Naive thymus-derived CD8-positive, alpha-beta T cell (primary cell): ENCODE results near the gene RBM6. TPM values are rescaled to one million over a fixed set of nuclear protein-coding genes. Genes with fewer than 3 reads are reported as not detected.
"Not testable (repeated sequence)": the region's sequence is repeated elsewhere in the genome, so short reads cannot be mapped to it uniquely, and the experiment has no call there.

Source experiments
- ATAC-seq, 2 donors: fragments of 150-1000 bp; cut with Tn5 transposase in 1 of 2; sonication (Bioruptor Pico), chemical (Tn5 transposase) in 1 of 2; 1 replicate in 1 of 2; 2 replicates in 1 of 2; pipeline ENCODE4 v1.10.0; 2021; ENCODE audit warnings: mild to moderate bottlenecking in 2 of 2, moderate library complexity in 2 of 2
- POLR2A ChIA-PET: fragments of 350-600 bp; sonication (Branson Sonifier 250); formaldehyde crosslinking; loops from one replicate; lab custom pipeline; 2021; ENCODE audit warnings: antibody characterized with exemption; lab: Charles Lee
- DNase-seq, 10 donors: peaks; one replicate each; pipeline versions ENCODE4 v3.0.0 to v3.0.0-alpha.2; 2020 to 2022
- H3K27ac Mint-ChIP-seq, 10 donors: one replicate each; pipeline ENCODE4 v1.8.0; 2020 to 2022; ENCODE audit warnings: mild to moderate bottlenecking in 10 of 10, mixed read lengths in 10 of 10, moderate library complexity in 4 of 10, inconsistent platforms in 1 of 10
- H3K27me3 Mint-ChIP-seq, 5 donors: one replicate each; pipeline ENCODE4 v1.8.0; 2021 to 2022; ENCODE audit warnings: mixed read lengths in 5 of 5
- H3K36me3 Mint-ChIP-seq, 3 donors: one replicate each; pipeline ENCODE4 v1.8.0; 2020 to 2022; ENCODE audit warnings: mixed read lengths in 3 of 3, mild to moderate bottlenecking in 2 of 3, inconsistent platforms in 1 of 3
- H3K4me1 Mint-ChIP-seq, 4 donors: one replicate each; pipeline ENCODE4 v1.8.0; 2021 to 2022; ENCODE audit warnings: mixed read lengths in 4 of 4
- H3K4me3 Mint-ChIP-seq, 10 donors: one replicate each; pipeline ENCODE4 v1.8.0; 2020 to 2022; ENCODE audit warnings: mild to moderate bottlenecking in 10 of 10, mixed read lengths in 10 of 10, moderate library complexity in 6 of 10, inconsistent platforms in 1 of 10
- H3K9me3 Mint-ChIP-seq, 9 donors: one replicate each; pipeline ENCODE4 v1.8.0; 2020 to 2022; ENCODE audit warnings: mixed read lengths in 9 of 9, mild to moderate bottlenecking in 3 of 9, inconsistent platforms in 1 of 9, moderate library complexity in 1 of 9
- polyA plus RNA-seq, 3 donors: library from polyadenylated mRNA; unstranded; fragments of 300-500 nt; fragmentation: Illumina TruSeq; gene quantifications; one replicate each; pipeline ENCODE4 v1.2.3, GENCODE V29; 2021
- total RNA-seq, 8 experiments: library from RNA in 2 of 8; stranded (reverse) in 2 of 8; gene quantifications; one replicate each; pipeline ENCODE4 v1.2.3 and lab custom pipeline; 2021 to 2026

Gene RBM6
- 100 to 1,000 TPM; 189 to 197 TPM for total RNA-seq
- polyA plus RNA-seq = 10 to 100 TPM; 29.9 to 46.5 (median 31.7) TPM
- total RNA-seq (lab: John Stamatoyannopoulos, UW) = 170 to 302 (median 237) reads per million in 6 experiments

- peak; percentile 96 to 98 for ATAC-seq
- Mint-ChIP-seq H3K4me3 (peak within 1 kb of the TSS; percentile 95 to 100 (median 99)), H3K4me1 (peaks cover 11 to 39% (median 31%) of the 10 kb centered on the region in 4 donors), H3K27ac (peak within 1 kb of the TSS; percentile 95 to 99 (median 98)), H3K27me3 (no peaks in the 10 kb centered on the region), H3K9me3 (no peaks in the 10 kb centered on the region), H3K36me3 (peaks cover under 1 to 12% (median 5%) of the 10 kb centered on the region in 3 donors)
- POLR2A ChIA-PET = interaction anchor here (0.7 to 2.7 kb wide), 14 partner anchors 8 to 1640 kb away, joined by 3 to 29 read pairs (median 4); partner anchors contain the start of genes AMIGO3, HYAL3, INKA1 and IP6K1
- peak; percentile 85 to 96 (median 90) for DNase-seq
Observed at GRCh38 chr3:49939858-49940666, at the start of gene RBM6. TSS of gene RBM6 (plus strand) at chr3:49940150. CDS start at chr3:49962642, 22,492 bp downstream.

- Mint-ChIP-seq H3K27ac (no peak overlapping the region), H3K36me3 (no peaks in the 10 kb centered on the region), H3K4me3 (no peak overlapping the region), H3K4me1 (peaks cover 0 to 2% (median 0%) of the 10 kb centered on the region in 4 donors), H3K27me3 (no peaks in the 10 kb centered on the region), H3K9me3 (no peaks in the 10 kb centered on the region)
- ATAC-seq (no peak), DNase-seq (no peak)
- POLR2A ChIA-PET = no interaction called here
Observed at GRCh38 chr3:49895791-49896190, 44.2 kb upstream of the RBM6 start.

- no peak for DNase-seq
- Mint-ChIP-seq H3K9me3 (no peaks in the 10 kb centered on the region), H3K4me3 (no peak overlapping the region), H3K27me3 (no peaks in the 10 kb centered on the region), H3K27ac (peak overlapping the region in 1 of 10 donors; percentile 27), H3K36me3 (no peaks in the 10 kb centered on the region), H3K4me1 (peaks cover 0 to 3% (median 1%) of the 10 kb centered on the region in 4 donors)
- no peak for ATAC-seq
- POLR2A ChIA-PET = no interaction called here
Observed at GRCh38 chr3:49896345-49896744, 43.6 kb upstream of the RBM6 start.

- DNase-seq (no peak), ATAC-seq (no peak)
- no peak overlapping the region for H3K4me3 Mint-ChIP-seq
- no peaks in the 10 kb centered on the region for H3K36me3 Mint-ChIP-seq
- POLR2A ChIA-PET = interaction anchor here (1.1 kb wide), 1 partner anchor 94 kb away, joined by 3 read pairs; no protein-coding TSS in a partner anchor
- H3K9me3 Mint-ChIP-seq = no peaks in the 10 kb centered on the region
- H3K27ac Mint-ChIP-seq = no peak overlapping the region
- H3K27me3 Mint-ChIP-seq = no peaks in the 10 kb centered on the region
- H3K4me1 Mint-ChIP-seq = peaks cover 3 to 8% (median 5%) of the 10 kb centered on the region in 4 donors
Observed at GRCh38 chr3:49898991-49899390, 41.0 kb upstream of the RBM6 start.

- no peaks in the 10 kb centered on the region for H3K9me3 Mint-ChIP-seq
- H3K27ac Mint-ChIP-seq = no peak overlapping the region
- peaks cover 5 to 17% (median 10%) of the 10 kb centered on the region in 4 donors for H3K4me1 Mint-ChIP-seq
- no peaks in the 10 kb centered on the region for H3K27me3 Mint-ChIP-seq
- POLR2A ChIA-PET = no interaction called here
- H3K4me3 Mint-ChIP-seq = no peak overlapping the region
- DNase-seq (no peak), ATAC-seq (no peak)
- no peaks in the 10 kb centered on the region for H3K36me3 Mint-ChIP-seq
Observed at GRCh38 chr3:49899815-49900214, 40.1 kb upstream of the RBM6 start.

- no peak overlapping the region for H3K4me3 Mint-ChIP-seq
- H3K27ac Mint-ChIP-seq = peak overlapping the region in 1 of 10 donors; percentile 15
- H3K9me3 Mint-ChIP-seq = no peaks in the 10 kb centered on the region
- ATAC-seq = no peak
- no peaks in the 10 kb centered on the region for H3K27me3 Mint-ChIP-seq
- POLR2A ChIA-PET = no interaction called here
- no peak for DNase-seq
- no peaks in the 10 kb centered on the region for H3K36me3 Mint-ChIP-seq
- peaks cover 5 to 18% (median 14%) of the 10 kb centered on the region in 4 donors for H3K4me1 Mint-ChIP-seq
Observed at GRCh38 chr3:49900491-49901153, 39.3 kb upstream of the RBM6 start.

GRCh38 chr3:49901366-49902339 lies 38.3 kb upstream of the RBM6 start:
- H3K27ac Mint-ChIP-seq = peak overlapping the region in 3 of 10 donors; percentile 29 to 53 (median 33)
- no peak for ATAC-seq

GRCh38 chr3:49902511-49903345 lies 37.2 kb upstream of the RBM6 start:
- H3K27ac Mint-ChIP-seq = peak overlapping the region in 1 of 10 donors; percentile 40
- H3K9me3 Mint-ChIP-seq = no peaks in the 10 kb centered on the region
- POLR2A ChIA-PET = interaction anchor here (0.7 to 0.9 kb wide), 2 partner anchors 84 to 100 kb away, joined by 3 read pairs; no protein-coding TSS in a partner anchor
- H3K27me3 Mint-ChIP-seq = no peaks in the 10 kb centered on the region
- DNase-seq (no peak), ATAC-seq (no peak)
- H3K4me3 Mint-ChIP-seq = peak overlapping the region in 3 of 10 donors; percentile 23 to 45 (median 33)
- peaks cover 0 to 2% (median 0%) of the 10 kb centered on the region in 3 donors for H3K36me3 Mint-ChIP-seq
- peaks cover 14 to 32% (median 30%) of the 10 kb centered on the region in 4 donors for H3K4me1 Mint-ChIP-seq

More at GRCh38 chr3:49901366-49902339, 38.3 kb upstream of the RBM6 start:
- POLR2A ChIA-PET = interaction anchor here (0.7 kb wide), 1 partner anchor 83 kb away, joined by 3 read pairs; no protein-coding TSS in a partner anchor
- no peaks in the 10 kb centered on the region for H3K36me3 Mint-ChIP-seq
- H3K27me3 Mint-ChIP-seq = no peaks in the 10 kb centered on the region
- peaks cover 11 to 28% (median 24%) of the 10 kb centered on the region in 4 donors for H3K4me1 Mint-ChIP-seq
- H3K4me3 Mint-ChIP-seq = peak overlapping the region in 1 of 10 donors; percentile 24
- no peaks in the 10 kb centered on the region for H3K9me3 Mint-ChIP-seq
- no peak for DNase-seq

- Mint-ChIP-seq H3K9me3 (no peaks in the 10 kb centered on the region), H3K36me3 (peaks cover 0 to 2% (median 0%) of the 10 kb centered on the region in 3 donors), H3K4me3 (peak within 1 kb of the TSS; percentile 74 to 89 (median 84)), H3K4me1 (peaks cover 14 to 32% (median 30%) of the 10 kb centered on the region in 4 donors), H3K27me3 (no peaks in the 10 kb centered on the region), H3K27ac (peak within 1 kb of the TSS in 9 of 10 donors; percentile 57 to 94 (median 85))
- peak; percentile 98 to 99 for ATAC-seq
- POLR2A ChIA-PET = interaction anchor here (0.6 to 2.4 kb wide), 3 partner anchors 101 to 1202 kb away, joined by 3 to 9 read pairs (median 4); partner anchors contain the start of gene INKA1
- DNase-seq = peak; percentile 69 to 89 (median 80)
Observed at GRCh38 chr3:49903451-49904424, 36.2 kb upstream of the RBM6 start, which contains the start of gene MST1R. TSS of gene MST1R (minus strand) at chr3:49903873. CDS start at chr3:49903609, 264 bp downstream.

GRCh38 chr3:49904448-49904847 lies 35.5 kb upstream of the RBM6 start:
- POLR2A ChIA-PET = interaction anchor here (0.6 to 2.4 kb wide), 2 partner anchors 102 to 1203 kb away, joined by 4 to 9 read pairs; partner anchors contain the start of gene INKA1
- H3K27me3 Mint-ChIP-seq, H3K36me3 Mint-ChIP-seq, DNase-seq, ATAC-seq, H3K9me3 Mint-ChIP-seq: not testable (repeated sequence)
- peaks cover 14 to 32% (median 30%) of the 10 kb centered on the region in 4 donors for H3K4me1 Mint-ChIP-seq
- H3K4me3 Mint-ChIP-seq = peak overlapping the region in 8 of 10 donors; percentile 74 to 89 (median 82)
- H3K27ac Mint-ChIP-seq = peak overlapping the region in 7 of 10 donors; percentile 62 to 94 (median 85)
